Adipocyte (in vitro differentiated cells): Measurements from ENCODE around the gene GLRX2.

Experiments used
- DNase-seq: peaks from one replicate; pipeline ENCODE4 v3.0.0-alpha.2; 2015; ENCODE audit warnings: low read depth
- H3K27me3 ChIP-seq: replicated peaks from 2 replicates; pipeline ENCODE4 v1.7.0; 2013; ENCODE audit warnings: mild to moderate bottlenecking, low read length, moderate library complexity; ENCODE audit not compliant: control insufficient read depth, insufficient read depth
- H3K36me3 ChIP-seq: 2 replicates; pipeline ENCODE4 v1.7.0; 2013; ENCODE audit warnings: low read length, mild to moderate bottlenecking, moderate library complexity; ENCODE audit not compliant: control insufficient read depth, insufficient read depth, severe bottlenecking
- H3K4me1 ChIP-seq: 2 replicates; pipeline ENCODE4 v1.7.0; 2013; ENCODE audit warnings: mild to moderate bottlenecking, low read length, moderate library complexity; ENCODE audit not compliant: control insufficient read depth, insufficient read depth
- H3K4me3 ChIP-seq: 2 replicates; pipeline ENCODE4 v1.7.0; 2013; ENCODE audit warnings: mild to moderate bottlenecking, low read length, moderate library complexity
- H3K9ac ChIP-seq: 2 replicates; pipeline ENCODE4 v1.7.0; 2013; ENCODE audit warnings: mild to moderate bottlenecking, low read length, moderate library complexity
- H3K9me3 ChIP-seq: 2 replicates; pipeline ENCODE4 v1.7.0; 2013; ENCODE audit warnings: mild to moderate bottlenecking, low read length, moderate library complexity; ENCODE audit not compliant: control insufficient read depth

The GLRX2 gene, protein sequence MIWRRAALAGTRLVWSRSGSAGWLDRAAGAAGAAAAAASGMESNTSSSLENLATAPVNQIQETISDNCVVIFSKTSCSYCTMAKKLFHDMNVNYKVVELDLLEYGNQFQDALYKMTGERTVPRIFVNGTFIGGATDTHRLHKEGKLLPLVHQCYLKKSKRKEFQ

DNA sequence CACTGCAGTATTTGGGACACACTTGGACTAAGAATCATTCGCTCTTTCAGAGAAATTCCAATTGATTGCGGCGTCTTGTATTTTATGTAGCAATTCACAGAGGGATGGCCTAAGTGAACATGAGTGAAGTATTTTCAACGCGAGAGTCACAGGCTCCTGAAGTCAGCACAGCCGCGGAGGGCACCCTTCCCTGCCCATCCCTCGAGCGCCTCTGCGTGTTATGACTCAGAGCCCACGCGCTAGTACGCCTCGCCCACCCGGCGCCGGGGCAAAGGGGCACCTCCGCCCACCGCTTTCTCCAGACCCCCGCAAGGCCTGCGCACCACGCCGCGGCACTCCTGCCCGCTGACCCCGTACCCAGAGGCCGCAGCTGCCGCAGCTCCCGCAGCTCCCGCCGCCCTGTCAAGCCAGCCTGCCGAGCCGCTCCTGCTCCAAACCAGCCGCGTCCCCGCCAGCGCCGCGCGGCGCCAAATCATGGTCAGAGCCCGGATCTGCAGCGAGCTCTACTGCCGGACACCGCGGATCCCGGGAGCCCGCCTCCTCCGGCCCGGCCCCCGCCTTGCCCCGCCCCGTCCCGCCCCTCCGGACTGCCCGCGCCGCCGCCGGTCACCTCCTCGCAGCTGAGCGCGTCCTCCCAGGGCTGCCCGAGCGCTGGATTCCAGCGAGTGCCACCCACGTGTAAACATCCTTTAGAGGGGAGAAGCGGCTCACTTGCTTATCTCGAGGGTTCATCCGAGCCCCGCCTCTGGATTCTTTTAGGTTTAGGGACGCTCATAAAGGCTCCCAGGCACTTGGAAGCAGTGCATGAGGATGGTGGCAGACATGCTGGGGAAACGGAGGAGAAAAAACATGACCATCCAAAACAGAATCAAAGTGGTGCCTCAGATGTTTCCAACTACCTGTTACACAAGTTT lies at the start of gene GLRX2:
TSS of gene GLRX2 (minus strand) at position 508 of the 914 bp plus-strand sequence. CDS start at position 476, 32 bp downstream.
- Histone ChIP-seq H3K4me1 (peaks cover 35% of the 10 kb centered on the region), H3K9ac (peak within 1 kb of the TSS; percentile 93), H3K9me3 (no peaks in the 10 kb centered on the region), H3K4me3 (peak within 1 kb of the TSS; percentile 93), H3K27me3 (no peaks in the 10 kb centered on the region), H3K36me3 (peaks cover 8% of the 10 kb centered on the region)
- DNase-seq, result peak; percentile 95

DNA sequence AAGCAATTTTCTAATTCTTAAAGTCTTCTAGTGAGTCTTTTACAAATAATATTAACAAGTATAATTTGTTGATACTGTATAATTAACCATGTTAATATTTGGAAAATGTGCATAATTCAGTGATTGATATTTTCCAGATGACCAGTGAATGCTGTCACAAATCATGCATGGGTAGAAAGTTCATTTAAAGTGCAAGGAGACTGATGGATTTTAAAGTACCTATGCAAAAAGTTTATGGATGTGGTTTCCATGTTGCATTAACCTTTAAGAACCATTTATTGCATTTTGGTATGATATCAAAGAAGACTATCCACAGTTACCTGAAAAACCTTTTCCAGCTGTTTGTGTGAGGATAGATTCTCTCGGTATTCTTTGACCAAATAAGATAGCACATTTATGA lies 39.8 kb upstream of the GLRX2 start:
- H3K4me3 ChIP-seq, result no peak overlapping the region
- H3K27me3 ChIP-seq, result no peaks in the 10 kb centered on the region
- peaks cover 4% of the 10 kb centered on the region for H3K4me1 ChIP-seq
- no peak for DNase-seq
- H3K36me3 ChIP-seq, result peaks cover 81% of the 10 kb centered on the region
- H3K9me3 ChIP-seq, result no peaks in the 10 kb centered on the region
- no peak overlapping the region for H3K9ac ChIP-seq

DNA sequence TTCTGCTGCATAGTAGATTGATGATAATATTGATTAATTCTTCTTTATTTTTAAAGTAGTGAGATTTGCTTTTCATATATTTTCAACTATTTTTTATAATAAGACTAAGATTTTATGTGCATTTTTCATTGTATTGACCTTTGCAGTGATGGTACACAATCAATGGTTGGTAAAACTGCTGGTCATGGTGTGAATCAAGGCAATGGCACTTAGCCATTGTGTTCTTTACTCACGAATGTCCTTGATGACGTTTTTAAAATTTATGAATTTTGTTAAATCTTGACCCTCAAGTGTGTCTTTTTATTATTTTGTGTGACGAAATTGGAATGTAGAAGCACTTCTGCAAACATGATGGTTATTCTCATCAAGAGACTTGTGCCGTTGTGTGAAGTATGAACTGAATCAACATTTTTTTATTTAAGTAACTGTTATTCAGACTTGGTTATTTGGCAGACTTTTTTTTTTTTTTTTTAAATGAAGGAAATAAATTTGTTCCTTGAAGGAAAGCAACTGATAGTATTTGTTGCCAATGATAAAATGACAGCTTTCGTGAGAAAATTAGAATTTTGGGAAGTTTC lies 39.2 kb upstream of the GLRX2 start:
- H3K4me3 ChIP-seq, result no peak overlapping the region
- H3K36me3 ChIP-seq, result peaks cover 81% of the 10 kb centered on the region

DNA sequence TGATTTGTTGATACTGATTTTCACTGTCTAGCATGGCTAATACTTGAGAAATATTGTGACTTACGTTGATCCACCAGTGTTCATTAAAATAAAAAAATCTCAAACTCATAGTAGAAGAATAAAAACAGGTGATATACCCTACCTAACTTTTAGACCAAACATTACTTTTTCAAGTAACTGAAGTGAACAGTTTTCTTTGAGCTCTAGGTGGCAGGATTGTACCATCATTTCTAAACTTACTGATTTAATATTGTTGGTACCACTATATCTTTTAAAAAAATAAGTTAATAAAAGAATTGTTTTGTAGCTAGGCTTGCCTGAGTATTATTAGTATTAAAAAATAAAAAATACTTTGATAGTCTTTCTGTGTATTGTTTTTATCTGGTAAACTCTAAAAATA lies 38.1 kb upstream of the GLRX2 start:
- Histone ChIP-seq H3K4me3 (no peak overlapping the region), H3K4me1 (peaks cover 4% of the 10 kb centered on the region), H3K9me3 (no peaks in the 10 kb centered on the region), H3K9ac (no peak overlapping the region), H3K36me3 (peaks cover 83% of the 10 kb centered on the region), H3K27me3 (no peaks in the 10 kb centered on the region)
- peak; percentile 55 for DNase-seq

More for the DNA sequence above, 39.2 kb upstream of the GLRX2 start:
- peaks cover 4% of the 10 kb centered on the region for H3K4me1 ChIP-seq
- no peaks in the 10 kb centered on the region for H3K9me3 ChIP-seq
- no peak overlapping the region for H3K9ac ChIP-seq
- no peaks in the 10 kb centered on the region for H3K27me3 ChIP-seq
- no peak for DNase-seq

DNA sequence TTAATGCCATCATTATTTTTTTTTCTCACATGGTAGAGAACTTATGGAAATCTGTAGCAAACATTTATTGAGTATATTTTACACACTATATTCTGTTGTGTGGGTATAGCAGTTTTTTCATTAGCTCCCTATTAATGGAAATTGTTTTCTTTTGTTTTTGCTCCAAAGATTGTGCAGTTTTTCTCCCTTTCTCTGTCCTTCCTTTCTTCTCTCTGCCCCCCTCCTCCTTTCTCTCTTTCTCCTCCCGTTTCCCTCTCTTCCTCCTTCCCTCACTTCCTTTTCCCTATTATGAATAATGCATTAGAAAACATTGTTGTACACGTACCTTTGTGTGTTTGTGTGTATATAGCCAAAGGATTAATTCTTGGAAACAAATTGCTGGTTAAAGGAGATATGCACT lies 37.2 kb upstream of the GLRX2 start:
- H3K9me3 ChIP-seq, result no peaks in the 10 kb centered on the region
- peaks cover 83% of the 10 kb centered on the region for H3K36me3 ChIP-seq
- H3K4me3 ChIP-seq, result no peak overlapping the region
- peaks cover 4% of the 10 kb centered on the region for H3K4me1 ChIP-seq
- H3K9ac ChIP-seq, result no peak overlapping the region
- no peaks in the 10 kb centered on the region for H3K27me3 ChIP-seq
- no peak for DNase-seq

DNA sequence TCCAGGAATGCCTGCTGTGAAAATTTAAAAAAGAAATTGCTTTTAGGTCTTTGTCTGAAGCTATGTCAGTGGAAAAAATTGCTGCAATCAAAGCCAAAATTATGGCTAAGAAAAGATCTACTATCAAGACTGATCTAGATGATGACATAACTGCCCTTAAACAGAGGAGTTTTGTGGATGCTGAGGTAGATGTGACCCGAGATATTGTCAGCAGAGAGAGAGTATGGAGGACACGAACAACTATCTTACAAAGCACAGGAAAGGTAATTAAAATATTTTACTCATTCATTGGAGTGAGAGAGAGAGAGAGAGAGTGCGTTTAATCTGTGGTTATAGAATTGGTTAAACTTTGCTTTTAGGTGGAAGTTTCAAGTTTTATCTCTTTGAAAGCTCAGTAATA lies 36.6 kb upstream of the GLRX2 start:
- peaks cover 84% of the 10 kb centered on the region for H3K36me3 ChIP-seq
- no peak overlapping the region for H3K9ac ChIP-seq
- H3K4me1 ChIP-seq, result peaks cover 4% of the 10 kb centered on the region
- no peak overlapping the region for H3K4me3 ChIP-seq
- no peak for DNase-seq
- H3K9me3 ChIP-seq, result no peaks in the 10 kb centered on the region
- no peaks in the 10 kb centered on the region for H3K27me3 ChIP-seq

DNA sequence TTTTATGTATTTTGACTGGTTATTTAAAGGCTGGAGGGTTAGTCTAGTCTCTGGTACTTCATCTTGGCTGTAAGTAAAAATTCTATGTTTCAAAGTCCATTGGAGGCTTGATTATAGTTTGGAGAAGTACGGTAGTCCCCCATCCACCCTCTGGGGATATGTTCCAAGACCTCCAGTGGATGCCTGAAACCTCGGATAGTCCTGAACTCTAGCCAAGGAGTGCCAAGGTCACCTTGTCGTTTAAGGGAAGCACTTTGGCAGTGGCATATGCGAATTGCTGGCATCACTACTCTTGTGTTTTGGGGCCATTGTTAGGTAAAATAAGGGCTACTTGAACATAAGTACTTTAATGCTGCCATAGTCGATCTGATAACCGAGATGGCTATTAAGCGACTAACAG lies 35.0 kb upstream of the GLRX2 start:
- peaks cover 4% of the 10 kb centered on the region for H3K4me1 ChIP-seq
- DNase-seq, result no peak
- H3K36me3 ChIP-seq, result peaks cover 86% of the 10 kb centered on the region
- no peaks in the 10 kb centered on the region for H3K27me3 ChIP-seq
- H3K9ac ChIP-seq, result no peak overlapping the region
- no peak overlapping the region for H3K4me3 ChIP-seq
- H3K9me3 ChIP-seq, result no peaks in the 10 kb centered on the region

DNA sequence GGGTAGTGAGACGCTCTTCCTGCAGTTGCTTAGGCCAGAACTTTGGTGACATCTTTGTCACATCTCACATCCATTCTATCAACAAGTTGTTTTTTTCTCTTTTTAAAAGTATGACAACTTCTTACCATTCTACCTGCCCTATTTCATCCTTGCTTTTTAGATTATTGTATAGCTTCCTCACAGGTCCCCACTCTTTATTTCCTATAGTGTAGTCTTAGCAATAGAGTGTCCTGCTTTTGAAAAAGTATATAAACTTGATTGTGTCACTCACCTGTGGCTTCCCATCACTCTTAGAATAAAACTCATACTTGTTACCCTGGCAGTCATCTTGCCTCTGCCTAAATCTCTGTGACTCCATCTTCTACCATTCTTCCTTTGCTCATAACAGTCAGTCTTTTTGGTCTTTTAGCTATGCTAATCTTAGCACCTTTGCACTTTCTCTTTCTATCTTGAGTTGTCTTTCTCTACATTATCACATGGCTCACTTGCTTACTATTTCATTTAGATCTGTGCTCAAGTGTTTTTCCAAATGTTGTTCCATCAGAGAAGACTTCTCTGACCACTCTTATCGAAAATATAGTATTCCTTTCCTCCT lies 26.1 kb upstream of the GLRX2 start:
- H3K27me3 ChIP-seq, result no peaks in the 10 kb centered on the region
- no peaks in the 10 kb centered on the region for H3K9me3 ChIP-seq
- no peak overlapping the region for H3K9ac ChIP-seq
- peaks cover 84% of the 10 kb centered on the region for H3K36me3 ChIP-seq
- no peak overlapping the region for H3K4me3 ChIP-seq
- DNase-seq, result no peak
- peaks cover 4% of the 10 kb centered on the region for H3K4me1 ChIP-seq

DNA sequence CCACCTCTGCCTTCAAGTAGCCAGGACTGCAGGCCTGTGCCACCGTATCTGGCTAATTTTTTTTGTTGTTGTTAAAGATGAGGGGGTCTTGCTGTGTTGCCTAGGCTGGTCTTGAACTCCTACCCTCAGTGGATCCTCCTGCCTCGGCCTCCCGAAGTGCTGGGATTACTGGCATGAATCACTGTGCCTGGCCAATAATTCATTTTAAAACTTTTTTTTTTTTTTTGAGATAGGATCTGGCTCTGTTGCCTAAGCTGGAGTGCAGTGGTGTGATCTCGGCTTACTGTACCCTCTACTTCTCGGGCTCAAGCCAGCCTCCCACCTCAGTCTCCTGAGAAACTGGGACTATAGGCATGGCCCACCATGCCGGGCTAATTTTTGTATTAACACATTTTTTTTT lies 20.2 kb upstream of the GLRX2 start:
- H3K36me3 ChIP-seq, result peaks cover 48% of the 10 kb centered on the region
- no peak overlapping the region for H3K4me3 ChIP-seq
- no peak for DNase-seq
- H3K27me3 ChIP-seq, result no peaks in the 10 kb centered on the region
- no peaks in the 10 kb centered on the region for H3K9me3 ChIP-seq
- H3K4me1 ChIP-seq, result peaks cover 35% of the 10 kb centered on the region
- no peak overlapping the region for H3K9ac ChIP-seq

DNA sequence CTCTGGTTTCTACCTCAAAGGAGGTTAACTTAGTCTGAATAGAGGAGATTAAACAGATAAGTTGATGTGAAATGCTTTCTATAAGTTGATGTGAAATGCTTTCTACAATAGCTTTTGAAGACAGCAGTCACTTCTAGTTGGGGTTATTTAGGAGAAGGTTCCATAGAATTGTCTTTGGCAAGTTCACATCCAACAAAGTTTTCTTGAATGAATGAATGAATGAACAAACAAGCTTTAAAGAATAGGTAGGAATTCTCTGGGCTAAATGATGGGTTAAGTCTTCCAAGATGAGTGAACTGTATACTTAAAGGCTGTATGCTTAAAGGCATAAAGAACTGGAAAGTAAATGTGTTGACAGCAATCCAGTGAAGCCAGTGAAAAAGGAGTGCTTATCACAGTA lies 18.5 kb upstream of the GLRX2 start:
- Histone ChIP-seq H3K4me3 (peak overlapping the region; percentile 100), H3K4me1 (peaks cover 35% of the 10 kb centered on the region), H3K27me3 (no peaks in the 10 kb centered on the region), H3K9ac (peak overlapping the region; percentile 98), H3K36me3 (peaks cover 33% of the 10 kb centered on the region), H3K9me3 (no peaks in the 10 kb centered on the region)
- no peak for DNase-seq
